Breast epithelium (tissue), 4 donors: ENCODE measurements around the gene GABARAPL2. TPM values are rescaled to one million over a fixed set of nuclear protein-coding genes. Genes with fewer than 3 reads are reported as not detected.

Source experiments
- DNase-seq, 2 donors: peaks; one replicate each; pipeline ENCODE4 v3.0.0-alpha.2; 2019; ENCODE audit warnings: low spot score in 2 of 2
- H3K27ac ChIP-seq, 2 donors: fragments of 200-600 bp; sonication (generic) in 1 of 2; one replicate each; pipeline ENCODE4 v1.5.1; 2016 to 2019; ENCODE audit warnings: mild to moderate bottlenecking in 1 of 2
- H3K27me3 ChIP-seq, 2 donors: fragments of 200-600 bp; sonication (generic) in 1 of 2; one replicate each; pipeline versions ENCODE4 v1.5.1 to v1.6.0; 2017 to 2019; ENCODE audit warnings: control low read depth in 1 of 2, mild to moderate bottlenecking in 1 of 2
- H3K36me3 ChIP-seq: fragments of 200-600 bp; one replicate; pipeline ENCODE4 v1.5.1; 2019
- H3K4me1 ChIP-seq, 2 donors: fragments of 200-600 bp; sonication (generic); one replicate each; pipeline ENCODE4 v1.5.1; 2016 to 2019; ENCODE audit warnings: control low read depth in 1 of 2
- H3K4me3 ChIP-seq, 3 donors: fragments of 200-600 bp; sonication (generic); 1 replicate in 2 of 3; 2 replicates in 1 of 3; pipeline ENCODE4 v1.5.1; 2016 to 2019; ENCODE audit warnings: mild to moderate bottlenecking in 3 of 3, moderate library complexity in 2 of 3
- H3K9me3 ChIP-seq, 2 donors: fragments of 200-600 bp; sonication (generic) in 1 of 2; one replicate each; pipeline ENCODE4 v1.5.1; 2016 to 2019; ENCODE audit warnings: control low read depth in 1 of 2
- POLR2A ChIP-seq: fragments of 450-650 bp; IDR thresholded peaks from one replicate; pipeline ENCODE4 v1.6.1; 2016; ENCODE audit warnings: antibody characterized with exemption, mild to moderate bottlenecking, moderate library complexity
- POLR2AphosphoS5 ChIP-seq, 3 donors: sonication (generic); formaldehyde crosslinking; IDR thresholded peaks; one replicate each; pipeline ENCODE4 v1.6.1; 2017; ENCODE audit warnings: antibody characterized with exemption in 3 of 3
- intact Hi-C: fragments of 100-400 bp; cut with DNase I; formaldehyde crosslinking; loops from one replicate; pipeline ENCODE4 v1.15.1; 2023; ENCODE audit warnings: low total_unique reads
- total RNA-seq, 3 donors: library from RNA; depleted of rRNA; stranded (reverse); fragments of >200 nt; gene quantifications; one replicate each; pipeline ENCODE4 v1.1.0, GENCODE V29; 2016
- TF ChIP-seq, protein P1 (sequence below), 3 donors: fragments of 450-650 bp; IDR thresholded peaks; one replicate each; pipeline ENCODE4 v1.5.1; 2016 to 2017; ENCODE audit warnings: antibody characterized with exemption in 3 of 3, mild to moderate bottlenecking in 3 of 3, moderate library complexity in 3 of 3

The GABARAPL2 gene
- total RNA-seq, 3 donors from 2014 or later, result 95.2 to 128 (median 104) TPM

DNA sequence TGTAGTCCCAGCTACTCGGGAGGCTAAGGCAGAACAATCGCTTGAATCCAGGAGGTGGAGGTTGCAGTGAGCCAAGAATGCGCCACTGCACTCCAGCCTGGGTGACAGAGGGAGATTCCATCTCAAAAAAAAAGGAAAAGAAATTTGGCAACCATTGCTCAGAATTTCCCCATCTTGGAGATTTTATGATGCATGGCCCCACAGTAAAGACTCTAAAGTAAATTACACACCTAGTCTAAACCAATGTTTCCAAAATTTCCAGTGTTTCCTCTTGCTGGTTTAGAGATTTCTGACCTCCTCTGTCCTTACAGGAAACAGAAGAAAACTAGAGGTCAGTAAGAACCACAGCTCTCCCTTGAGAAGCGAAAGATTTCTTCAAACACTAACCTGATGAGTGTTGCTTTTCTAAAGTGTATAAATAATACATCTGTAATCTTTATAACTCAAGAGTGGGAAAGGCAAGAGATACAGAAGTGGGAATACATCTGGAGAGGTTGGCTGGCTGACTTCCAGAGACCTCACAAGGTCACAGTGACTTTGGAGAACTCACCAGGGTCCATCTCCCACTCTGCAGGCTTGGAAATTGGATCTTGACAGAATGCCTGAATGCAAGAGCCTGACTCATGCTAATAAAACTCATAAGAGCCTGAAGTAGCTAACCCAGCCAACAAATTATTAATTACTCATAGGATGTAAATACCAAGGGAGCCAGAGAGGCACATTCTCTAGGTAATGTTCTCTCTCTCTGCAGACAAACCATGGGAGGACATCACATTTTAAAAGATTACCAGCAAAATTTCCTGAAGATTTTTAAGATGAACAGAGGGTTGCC lies 48.1 kb downstream of the GABARAPL2 start:
- peaks cover 3% of the 10 kb centered on the region for H3K36me3 ChIP-seq
- H3K9me3 ChIP-seq, result no peaks in the 10 kb centered on the region
- no peak overlapping the region for H3K4me3 ChIP-seq
- no peaks in the 10 kb centered on the region for H3K4me1 ChIP-seq
- no peak for DNase-seq
- TF ChIP-seq POLR2AphosphoS5 (IDR thresholded peaks at IDR 0.05) (no peak), POLR2A (no peak)
- TF ChIP-seq, protein P1, sequence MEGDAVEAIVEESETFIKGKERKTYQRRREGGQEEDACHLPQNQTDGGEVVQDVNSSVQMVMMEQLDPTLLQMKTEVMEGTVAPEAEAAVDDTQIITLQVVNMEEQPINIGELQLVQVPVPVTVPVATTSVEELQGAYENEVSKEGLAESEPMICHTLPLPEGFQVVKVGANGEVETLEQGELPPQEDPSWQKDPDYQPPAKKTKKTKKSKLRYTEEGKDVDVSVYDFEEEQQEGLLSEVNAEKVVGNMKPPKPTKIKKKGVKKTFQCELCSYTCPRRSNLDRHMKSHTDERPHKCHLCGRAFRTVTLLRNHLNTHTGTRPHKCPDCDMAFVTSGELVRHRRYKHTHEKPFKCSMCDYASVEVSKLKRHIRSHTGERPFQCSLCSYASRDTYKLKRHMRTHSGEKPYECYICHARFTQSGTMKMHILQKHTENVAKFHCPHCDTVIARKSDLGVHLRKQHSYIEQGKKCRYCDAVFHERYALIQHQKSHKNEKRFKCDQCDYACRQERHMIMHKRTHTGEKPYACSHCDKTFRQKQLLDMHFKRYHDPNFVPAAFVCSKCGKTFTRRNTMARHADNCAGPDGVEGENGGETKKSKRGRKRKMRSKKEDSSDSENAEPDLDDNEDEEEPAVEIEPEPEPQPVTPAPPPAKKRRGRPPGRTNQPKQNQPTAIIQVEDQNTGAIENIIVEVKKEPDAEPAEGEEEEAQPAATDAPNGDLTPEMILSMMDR (IDR thresholded peaks at IDR 0.05), result no peak
- no peak overlapping the region for H3K27ac ChIP-seq
- intact Hi-C loops, result loop anchor here (5.0 kb wide), 1 partner anchor 412 kb away; no protein-coding TSS in a partner anchor
- no peaks in the 10 kb centered on the region for H3K27me3 ChIP-seq

DNA sequence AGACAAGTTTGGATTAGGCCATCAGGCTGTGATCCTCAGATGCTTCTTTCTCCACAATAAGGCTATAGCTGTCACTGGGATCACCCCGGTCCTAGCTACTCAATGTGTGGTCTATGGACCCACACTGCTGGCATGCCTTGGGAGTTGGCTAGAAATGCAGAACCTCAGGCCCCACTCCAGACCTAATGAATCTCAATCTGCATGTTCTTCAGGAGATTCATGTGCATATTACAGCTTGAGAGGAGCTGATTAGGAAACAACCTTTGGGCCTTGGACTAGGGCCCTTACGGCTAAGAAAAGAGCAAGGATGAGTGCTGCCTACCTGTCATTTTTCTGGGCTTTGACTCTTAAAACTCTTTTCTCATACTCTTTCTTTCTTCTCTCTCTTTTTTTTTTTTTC lies 49.4 kb downstream of the GABARAPL2 start:
- Histone ChIP-seq H3K4me1 (no peaks in the 10 kb centered on the region), H3K27ac (no peak overlapping the region), H3K36me3 (peaks cover 3% of the 10 kb centered on the region), H3K9me3 (no peaks in the 10 kb centered on the region), H3K4me3 (no peak overlapping the region), H3K27me3 (no peaks in the 10 kb centered on the region)
- TF ChIP-seq POLR2A (no peak), POLR2AphosphoS5 (IDR thresholded peaks at IDR 0.05) (no peak)
- TF ChIP-seq, protein P1 (IDR thresholded peaks at IDR 0.05), result no peak
- intact Hi-C loops, result no loop called here
- DNase-seq, result no peak

DNA sequence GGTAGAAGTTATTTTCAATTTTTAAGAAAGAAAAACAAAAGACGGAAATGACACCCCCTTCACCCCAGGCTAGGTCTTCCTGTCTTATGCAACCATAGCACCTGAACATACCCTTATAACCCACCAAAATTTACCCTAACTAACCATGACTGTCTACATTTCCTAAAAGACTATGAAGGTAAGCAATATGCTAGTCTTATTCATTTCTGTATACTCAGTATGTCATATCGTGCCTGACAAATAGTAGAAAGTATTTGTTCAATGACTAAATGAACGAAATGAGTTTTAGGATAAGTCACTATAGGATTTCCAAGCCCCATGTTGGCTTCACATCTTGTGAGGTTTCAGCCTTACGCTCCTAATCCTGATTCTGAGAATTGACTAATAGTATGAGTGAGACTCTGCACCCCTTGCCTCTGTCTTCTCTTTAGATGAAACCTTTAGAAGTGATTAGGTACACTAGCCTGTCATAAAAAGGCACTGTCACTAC lies 50.4 kb downstream of the GABARAPL2 start:
- Histone ChIP-seq H3K36me3 (peaks cover 3% of the 10 kb centered on the region), H3K9me3 (no peaks in the 10 kb centered on the region), H3K27me3 (no peaks in the 10 kb centered on the region), H3K27ac (no peak overlapping the region), H3K4me3 (no peak overlapping the region), H3K4me1 (peaks cover 0 to 3% of the 10 kb centered on the region in 2 donors)
- intact Hi-C loops, result no loop called here
- TF ChIP-seq POLR2A (no peak), POLR2AphosphoS5 (IDR thresholded peaks at IDR 0.05) (no peak)
- TF ChIP-seq, protein P1 (IDR thresholded peaks at IDR 0.05), result no peak
- no peak for DNase-seq

GRCh38 chr16:75617121-75617520 lies 50.9 kb downstream of the GABARAPL2 start:
- no peak overlapping the region for H3K27ac ChIP-seq
- intact Hi-C loops, result no loop called here
- no peaks in the 10 kb centered on the region for H3K27me3 ChIP-seq
- H3K9me3 ChIP-seq, result no peaks in the 10 kb centered on the region
- H3K36me3 ChIP-seq, result peaks cover 3% of the 10 kb centered on the region
- no peak overlapping the region for H3K4me3 ChIP-seq
- peaks cover 0 to 8% of the 10 kb centered on the region in 2 donors for H3K4me1 ChIP-seq
- TF ChIP-seq, protein P1 (IDR thresholded peaks at IDR 0.05), result no peak
- TF ChIP-seq POLR2AphosphoS5 (IDR thresholded peaks at IDR 0.05) (no peak), POLR2A (no peak)
- no peak for DNase-seq

GRCh38 chr16:75618780-75619179 lies 52.6 kb downstream of the GABARAPL2 start:
- no peaks in the 10 kb centered on the region for H3K36me3 ChIP-seq
- peaks cover 0 to 11% of the 10 kb centered on the region in 2 donors for H3K4me1 ChIP-seq
- intact Hi-C loops, result no loop called here
- DNase-seq, result no peak
- TF ChIP-seq POLR2A (no peak), POLR2AphosphoS5 (IDR thresholded peaks at IDR 0.05) (no peak)
- TF ChIP-seq, protein P1 (IDR thresholded peaks at IDR 0.05), result no peak
- no peak overlapping the region for H3K4me3 ChIP-seq
- no peaks in the 10 kb centered on the region for H3K9me3 ChIP-seq
- no peaks in the 10 kb centered on the region for H3K27me3 ChIP-seq
- H3K27ac ChIP-seq, result no peak overlapping the region
